Transverse colon (tissue), 3 donors: ENCODE results near the gene PRELID3B.

Experiments
- CTCF ChIP-seq, 5 experiments: fragments of 200-600 bp in 3 of 5; fragments of 450-650 bp in 2 of 5; sonication (generic) in 3 of 5; IDR thresholded peaks; 1 replicate in 2 of 5; 2 replicates in 3 of 5; pipeline ENCODE4 v1.5.1; 2016 to 2017; ENCODE audit warnings: antibody characterized with exemption in 5 of 5, inconsistent platforms in 3 of 5, mild to moderate bottlenecking in 2 of 5, moderate library complexity in 1 of 5
- EP300 ChIP-seq: sonication (generic); formaldehyde crosslinking; IDR thresholded peaks from one replicate; pipeline ENCODE4 v1.6.1; 2017; ENCODE audit warnings: antibody characterized with exemption, low read depth
- POLR2A ChIP-seq: fragments of 450-650 bp; IDR thresholded peaks from one replicate; pipeline ENCODE4 v1.6.1; 2016; ENCODE audit warnings: antibody characterized with exemption, mild to moderate bottlenecking, moderate library complexity

DNA sequence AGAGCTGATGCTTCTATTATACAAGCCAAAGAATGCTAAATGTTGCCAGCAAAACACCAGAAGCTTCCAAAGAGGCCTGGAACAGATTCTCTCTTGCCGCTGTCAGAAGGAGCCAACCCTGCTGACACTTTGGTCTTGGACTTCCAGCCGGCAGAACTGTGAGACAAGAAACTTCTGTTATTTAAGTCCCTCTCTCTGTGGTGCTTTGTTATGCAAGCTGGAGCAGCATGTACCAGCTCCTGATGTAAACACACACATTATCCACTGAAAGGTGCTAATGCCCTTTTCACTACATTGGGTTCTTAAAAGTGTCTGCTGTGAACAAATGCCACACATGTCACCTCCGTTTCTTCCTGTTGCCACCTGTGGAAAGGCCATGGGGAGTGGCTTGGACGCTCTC lies 25.9 kb upstream of the PRELID3B start:
- no peak for TF ChIP-seq CTCF (IDR thresholded peaks at IDR 0.05)
- no peak for TF ChIP-seq POLR2A
- TF ChIP-seq EP300: no peak
